GM21423 (cell line): ENCODE data around the gene PTPN22.

Experiments used
- ATAC-seq: cut with Tn5 transposase; IDR thresholded peaks from one replicate; pipeline ENCODE4 v1.9.1; 2021; ENCODE audit warnings: mild to moderate bottlenecking, moderate library complexity; ENCODE audit not compliant: unreplicated experiment

Gene PTPN22

GRCh38 chr1:113768916-113769600 is 102.5 kb downstream of the PTPN22 start:
- ATAC-seq: no peak

GRCh38 chr1:113765306-113766230 is 105.9 kb downstream of the PTPN22 start:
- no peak for ATAC-seq
